CD4-positive, alpha-beta T cell (primary cell): ENCODE results near the gene RAB7A. TPM values are rescaled to one million over a fixed set of nuclear protein-coding genes. Genes with fewer than 3 reads are reported as not detected.

Experiments
- ATAC-seq: fragments of 200-7000 bp; cut with Tn5 transposase; one replicate; pipeline ENCODE4 v1.10.0; 2022; ENCODE audit warnings: mild to moderate bottlenecking; ENCODE audit not compliant: poor library complexity
- CTCF ChIA-PET: fragments of 350-600 bp; sonication (Branson Sonifier 250); formaldehyde crosslinking; loops from one replicate; lab custom pipeline; 2021; ENCODE audit warnings: antibody characterized with exemption, inconsistent platforms; lab: Charles Lee
- POLR2A ChIA-PET: fragments of 350-600 bp; sonication (Branson Sonifier 250); formaldehyde crosslinking; loops from one replicate; lab custom pipeline; 2021; ENCODE audit warnings: antibody characterized with exemption, inconsistent platforms; lab: Charles Lee
- DNase-seq, 14 experiments: peaks; one replicate each; pipeline ENCODE4 v3.0.0-alpha.2; 2013 to 2020; ENCODE audit warnings: mixed read lengths in 2 of 14
- H3K27ac ChIP-seq, 2 donors: one replicate each; pipeline versions ENCODE4 v1.5.1 to v1.7.0; 2013; ENCODE audit warnings: low read length in 2 of 2, low read depth in 1 of 2, mild to moderate bottlenecking in 1 of 2
- H3K27me3 ChIP-seq, 2 experiments: 1 replicate in 1 of 2; 2 replicates in 1 of 2; pipeline versions ENCODE4 v1.6.1 to v1.7.0; 2013; ENCODE audit warnings: low read length in 2 of 2, control low read depth in 1 of 2, mild to moderate bottlenecking in 1 of 2, moderate library complexity in 1 of 2; ENCODE audit not compliant: insufficient read depth in 2 of 2, control insufficient read depth in 1 of 2
- H3K36me3 ChIP-seq: one replicate; pipeline ENCODE4 v1.6.1; 2013; ENCODE audit warnings: low read length, control low read depth; ENCODE audit not compliant: insufficient read depth
- H3K4me1 ChIP-seq: one replicate; pipeline ENCODE4 v1.6.1; 2013; ENCODE audit warnings: low read length, control low read depth; ENCODE audit not compliant: insufficient read depth
- H3K4me3 ChIP-seq: one replicate; pipeline ENCODE4 v1.5.1; 2013; ENCODE audit warnings: mild to moderate bottlenecking, low read length, moderate library complexity
- H3K9me3 ChIP-seq, 2 experiments: 1 replicate in 1 of 2; 2 replicates in 1 of 2; pipeline versions ENCODE4 v1.6.1 to v1.7.0; 2013; ENCODE audit warnings: low read length in 2 of 2, mild to moderate bottlenecking in 2 of 2, control low read depth in 1 of 2, moderate library complexity in 1 of 2; ENCODE audit not compliant: control insufficient read depth in 1 of 2, insufficient read depth in 1 of 2
- H3K27ac Mint-ChIP-seq: one replicate; pipeline ENCODE4 v1.8.0; 2020; ENCODE audit warnings: mixed read lengths
- H3K27me3 Mint-ChIP-seq: one replicate; pipeline ENCODE4 v1.8.0; 2021; ENCODE audit warnings: mixed read lengths
- H3K36me3 Mint-ChIP-seq: one replicate; pipeline ENCODE4 v1.8.0; 2021; ENCODE audit warnings: low read depth, mixed read lengths
- H3K4me1 Mint-ChIP-seq: one replicate; pipeline ENCODE4 v1.8.0; 2021; ENCODE audit warnings: low read depth, mixed read lengths
- H3K4me3 Mint-ChIP-seq: one replicate; pipeline ENCODE4 v1.8.0; 2020; ENCODE audit warnings: mild to moderate bottlenecking, mixed read lengths
- H3K9me3 Mint-ChIP-seq: one replicate; pipeline ENCODE4 v1.8.0; 2020; ENCODE audit warnings: mixed read lengths
- intact Hi-C, 2 experiments: fragments of 100-400 bp; cut with DNase I in 1 of 2; cut with micrococcal nuclease in 1 of 2; formaldehyde crosslinking; loops; one replicate each; pipeline versions ENCODE4 v1.15.1 to v1.9.0; 2023 to 2025; cut with DNase I, micrococcal nuclease
- total RNA-seq, 174 experiments: library from RNA in 2 of 174; stranded (reverse) in 2 of 174; gene quantifications; one replicate each; pipeline ENCODE4 v1.2.3 and lab custom pipeline; 2021 to 2026
- TF ChIP-seq, protein P1 (sequence below): fragments of 200-600 bp; IDR thresholded peaks from one replicate; pipeline ENCODE4 v1.8.0; 2022; ENCODE audit warnings: antibody characterized with exemption, mild to moderate bottlenecking

The RAB7A gene
- total RNA-seq, 2 experiments from 2014 or later, result 113 to 121 TPM

GRCh38 chr3:128844502-128844901 lies 118.5 kb downstream of the RAB7A start:
- H3K4me3 Mint-ChIP-seq, result peak overlapping the region; percentile 28
- no peaks in the 10 kb centered on the region for H3K36me3 ChIP-seq
- H3K9me3 ChIP-seq, result no peaks in the 10 kb centered on the region
- no peak overlapping the region for H3K4me3 ChIP-seq
- no peak overlapping the region for H3K27ac ChIP-seq
- H3K4me1 Mint-ChIP-seq, result peaks cover 14% of the 10 kb centered on the region
- H3K27me3 ChIP-seq, result no peaks in the 10 kb centered on the region
- no peak for ATAC-seq
- TF ChIP-seq, protein P1, sequence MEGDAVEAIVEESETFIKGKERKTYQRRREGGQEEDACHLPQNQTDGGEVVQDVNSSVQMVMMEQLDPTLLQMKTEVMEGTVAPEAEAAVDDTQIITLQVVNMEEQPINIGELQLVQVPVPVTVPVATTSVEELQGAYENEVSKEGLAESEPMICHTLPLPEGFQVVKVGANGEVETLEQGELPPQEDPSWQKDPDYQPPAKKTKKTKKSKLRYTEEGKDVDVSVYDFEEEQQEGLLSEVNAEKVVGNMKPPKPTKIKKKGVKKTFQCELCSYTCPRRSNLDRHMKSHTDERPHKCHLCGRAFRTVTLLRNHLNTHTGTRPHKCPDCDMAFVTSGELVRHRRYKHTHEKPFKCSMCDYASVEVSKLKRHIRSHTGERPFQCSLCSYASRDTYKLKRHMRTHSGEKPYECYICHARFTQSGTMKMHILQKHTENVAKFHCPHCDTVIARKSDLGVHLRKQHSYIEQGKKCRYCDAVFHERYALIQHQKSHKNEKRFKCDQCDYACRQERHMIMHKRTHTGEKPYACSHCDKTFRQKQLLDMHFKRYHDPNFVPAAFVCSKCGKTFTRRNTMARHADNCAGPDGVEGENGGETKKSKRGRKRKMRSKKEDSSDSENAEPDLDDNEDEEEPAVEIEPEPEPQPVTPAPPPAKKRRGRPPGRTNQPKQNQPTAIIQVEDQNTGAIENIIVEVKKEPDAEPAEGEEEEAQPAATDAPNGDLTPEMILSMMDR, result no peak
- intact Hi-C loops, result loop anchor here in 1 of 2 experiments (5.0 kb wide), 1 partner anchor 117 kb away; the partner anchor contains the start of gene RAB7A
- H3K27me3 Mint-ChIP-seq, result no peaks in the 10 kb centered on the region
- ChIA-PET POLR2A (interaction anchor here (2.2 to 5.0 kb wide), 2 partner anchors 164 to 227 kb away, joined by 7 to 37 read pairs; no protein-coding TSS in a partner anchor), CTCF (interaction anchor here (2.3 to 3.7 kb wide), 2 partner anchors 163 to 227 kb away, joined by 12 to 45 read pairs; no protein-coding TSS in a partner anchor)
- peaks cover 21% of the 10 kb centered on the region for H3K4me1 ChIP-seq
- H3K27ac Mint-ChIP-seq, result no peak overlapping the region
- H3K36me3 Mint-ChIP-seq, result no peaks in the 10 kb centered on the region
- DNase-seq, result no peak
- H3K9me3 Mint-ChIP-seq, result no peaks in the 10 kb centered on the region

GRCh38 chr3:128845119-128845777 lies 119.3 kb downstream of the RAB7A start:
- H3K27ac ChIP-seq, result no peak overlapping the region
- H3K27me3 ChIP-seq, result no peaks in the 10 kb centered on the region
- Mint-ChIP-seq H3K27ac (peak overlapping the region; percentile 45), H3K27me3 (no peaks in the 10 kb centered on the region), H3K9me3 (no peaks in the 10 kb centered on the region), H3K4me1 (peaks cover 14% of the 10 kb centered on the region), H3K36me3 (no peaks in the 10 kb centered on the region), H3K4me3 (peak overlapping the region; percentile 72)
- TF ChIP-seq, protein P1, result no peak
- peak in 1 of 14 experiments; percentile 7 for DNase-seq
- intact Hi-C loops, result no loop called here
- H3K9me3 ChIP-seq, result no peaks in the 10 kb centered on the region
- peaks cover 21% of the 10 kb centered on the region for H3K4me1 ChIP-seq
- POLR2A ChIA-PET, result interaction anchor here (0.7 to 5.0 kb wide), 8 partner anchors 41 to 228 kb away, joined by 3 to 37 read pairs (median 6); no protein-coding TSS in a partner anchor
- CTCF ChIA-PET, result interaction anchor here (0.8 to 3.7 kb wide), 16 partner anchors 9 to 237 kb away, joined by 3 to 45 read pairs (median 4); partner anchors contain the start of genes ACAD9 and RAB7A
- no peak for ATAC-seq
- H3K36me3 ChIP-seq, result no peaks in the 10 kb centered on the region
- peak overlapping the region; percentile 58 for H3K4me3 ChIP-seq

GRCh38 chr3:128845778-128846485 lies 119.9 kb downstream of the RAB7A start:
- peak overlapping the region; percentile 7 to 18 for H3K27ac ChIP-seq
- TF ChIP-seq, protein P1, result peak; percentile 90
- H3K9me3 ChIP-seq, result no peaks in the 10 kb centered on the region
- no peaks in the 10 kb centered on the region for H3K36me3 Mint-ChIP-seq
- ChIA-PET POLR2A (interaction anchor here (0.7 to 5.0 kb wide), 9 partner anchors 33 to 228 kb away, joined by 3 to 37 read pairs (median 6); partner anchors contain the start of gene ACAD9), CTCF (interaction anchor here (0.8 to 3.7 kb wide), 17 partner anchors 9 to 237 kb away, joined by 3 to 45 read pairs (median 4); partner anchors contain the start of genes ACAD9 and RAB7A)
- no peaks in the 10 kb centered on the region for H3K9me3 Mint-ChIP-seq
- H3K36me3 ChIP-seq, result no peaks in the 10 kb centered on the region
- H3K27me3 ChIP-seq, result no peaks in the 10 kb centered on the region
- no peaks in the 10 kb centered on the region for H3K27me3 Mint-ChIP-seq
- peaks cover 21% of the 10 kb centered on the region for H3K4me1 ChIP-seq
- H3K27ac Mint-ChIP-seq, result peak overlapping the region; percentile 55
- peaks cover 14% of the 10 kb centered on the region for H3K4me1 Mint-ChIP-seq
- H3K4me3 Mint-ChIP-seq, result peak overlapping the region; percentile 72
- intact Hi-C loops, result loop anchor here (1.0 to 2.0 kb wide), 5 partner anchors 61 to 229 kb away; no protein-coding TSS in a partner anchor
- H3K4me3 ChIP-seq, result peak overlapping the region; percentile 58
- peak; percentile 62 to 88 (median 76) for DNase-seq
- ATAC-seq, result peak; percentile 81
